Endothelial cell of umbilical vein (primary cell): ENCODE measurements around the gene USP17L12. TPM values are rescaled to one million over a fixed set of nuclear protein-coding genes. Genes with fewer than 3 reads are reported as not detected.
"Not testable (repeated sequence)": the region's sequence is repeated elsewhere in the genome, so short reads cannot be mapped to it uniquely, and the experiment has no call there.

Source experiments
- BruUV-seq: library from RNA; stranded (reverse); fragments of 400-500 nt; replicated peaks from 2 replicates; lab custom pipeline; 2021; lab: Mats Ljungman, UMichigan
- CTCF ChIA-PET: fragments of 300-600, 350-600 bp; sonication (Branson Sonifier 250); formaldehyde crosslinking; loops from one replicate; lab custom pipeline; 2021; ENCODE audit warnings: antibody characterized with exemption, inconsistent platforms; lab: Charles Lee
- POLR2A ChIA-PET: fragments of 300-600, 350-600 bp; sonication (Branson Sonifier 250); formaldehyde crosslinking; loops from one replicate; lab custom pipeline; 2021; ENCODE audit warnings: antibody characterized with exemption, inconsistent platforms; lab: Charles Lee
- DNase-seq: peaks from one replicate; pipeline ENCODE4 v3.0.0-alpha.2; 2011; ENCODE audit warnings: low read depth, low spot score
- FAIRE-seq: peaks from 2 replicates; lab custom pipeline; 2011; peaks lifted over from hg19 to GRCh38; lab: Jason Lieb, UNC
- H2AFZ ChIP-seq: 2 replicates; pipeline ENCODE4 v1.6.0; 2012; ENCODE audit warnings: low read depth, low read length, control low read depth, inconsistent platforms
- H3K27ac ChIP-seq: 2 replicates; pipeline ENCODE4 v1.5.1; 2011; ENCODE audit warnings: low read depth, mild to moderate bottlenecking, control low read depth, low read length, moderate library complexity; ENCODE audit not compliant: insufficient read depth
- H3K27me3 ChIP-seq, 2 experiments: 2 replicates each; pipeline versions ENCODE4 v1.6.0 to v1.6.1; 2011; ENCODE audit warnings: low read length in 2 of 2, mixed read lengths in 1 of 2; ENCODE audit not compliant: control insufficient read depth in 2 of 2, insufficient read depth in 2 of 2
- H3K36me3 ChIP-seq, 2 experiments: 2 replicates in 1 of 2; 3 replicates in 1 of 2; pipeline ENCODE4 v1.5.1; 2011; ENCODE audit warnings: low read length in 2 of 2, mild to moderate bottlenecking in 1 of 2, moderate library complexity in 1 of 2; ENCODE audit not compliant: control insufficient read depth in 2 of 2, insufficient read depth in 2 of 2; ENCODE audit errors: extremely low read depth in 1 of 2
- H3K4me1 ChIP-seq: 3 replicates; pipeline ENCODE4 v1.5.1; 2011; ENCODE audit warnings: mild to moderate bottlenecking, low read length; ENCODE audit not compliant: control insufficient read depth, insufficient read depth; ENCODE audit errors: extremely low read depth
- H3K4me2 ChIP-seq: 2 replicates; pipeline ENCODE4 v1.6.1; 2011; ENCODE audit warnings: low read length, control low read depth, mixed read lengths; ENCODE audit not compliant: insufficient read depth
- H3K4me3 ChIP-seq, 3 experiments: fragments of 200-600 bp in 1 of 3; sonication (generic), shearing (Covaris generic) in 1 of 3; replicated peaks in 1 of 3; 2 replicates each; pipeline ENCODE4 v1.5.1; 2011 to 2016; ENCODE audit warnings: control low read depth in 3 of 3, low read length in 3 of 3, mild to moderate bottlenecking in 2 of 3, inconsistent platforms in 1 of 3, low read depth in 1 of 3, moderate library complexity in 1 of 3; ENCODE audit not compliant: insufficient read depth in 1 of 3
- H3K79me2 ChIP-seq: 2 replicates; pipeline ENCODE4 v1.6.0; 2012; ENCODE audit warnings: low read length, inconsistent platforms; ENCODE audit not compliant: control insufficient read depth, insufficient read depth
- H3K9ac ChIP-seq: replicated peaks from 2 replicates; pipeline ENCODE3; 2011; ENCODE audit warnings: low read length, control low read depth; ENCODE audit not compliant: insufficient read depth; ENCODE audit errors: extremely low read depth
- H3K9me1 ChIP-seq: replicated peaks from 3 replicates; pipeline ENCODE4 v1.6.0; 2011; ENCODE audit warnings: mild to moderate bottlenecking, low read length; ENCODE audit not compliant: control insufficient read depth, insufficient read depth; ENCODE audit errors: extremely low read depth
- H3K9me3 ChIP-seq: replicated peaks from 2 replicates; pipeline ENCODE4 v1.5.1; 2012; ENCODE audit warnings: low read length, inconsistent platforms; ENCODE audit not compliant: control insufficient read depth, insufficient read depth
- H4K20me1 ChIP-seq: replicated peaks from 2 replicates; pipeline ENCODE3; 2011; ENCODE audit warnings: mild to moderate bottlenecking, low read length; ENCODE audit not compliant: control insufficient read depth, insufficient read depth; ENCODE audit errors: extremely low read depth
- dilution Hi-C: fragments of 300-500 bp; cut with MboI; formaldehyde crosslinking; loops from one replicate; pipeline ENCODE4 v1.15.0; 2019; ENCODE audit warnings: low sequenced_read_pairs; ENCODE audit not compliant: extremely low pct_ligation_motif_present
- intact Hi-C: fragments of 100-400 bp; cut with micrococcal nuclease; formaldehyde crosslinking; loops from one replicate; pipeline ENCODE4 v1.10.0; 2022
- polyA plus RNA-seq, 4 experiments: library from polyadenylated mRNA; depleted of rRNA in 3 of 4; stranded (reverse) in 3 of 4; unstranded in 1 of 4; fragments of >200 nt; gene quantifications; 2 replicates each; pipeline versions ENCODE4 v1.2.1 to v1.2.3, GENCODE V29; 2011 to 2012; ENCODE audit warnings: missing spikeins in 1 of 4
- total RNA-seq: library from RNA; stranded (reverse); gene quantifications from 2 replicates; pipeline ENCODE4 v1.2.3, GENCODE V29; 2021

Gene USP17L12
- total and polyA plus RNA-seq, 2 donors (not counting 3 experiments of a cell fraction or from before 2014, with no cell fraction given): not detected

GRCh38 chr4:9215105-9215504, 4.8 kb upstream of the USP17L12 start, which contains the start of gene USP17L11:
USP17L11 (plus strand) TSS chr4:9215405; CDS start chr4:9215405, 0 bp downstream.
- intact Hi-C loops, POLR2A ChIA-PET, CTCF ChIA-PET, H3K4me1 ChIP-seq, BruUV-seq, DNase-seq, dilution Hi-C loops, H3K27me3 ChIP-seq, H3K9ac ChIP-seq, H3K9me1 ChIP-seq, H3K9me3 ChIP-seq, H3K27ac ChIP-seq, H3K36me3 ChIP-seq, H2AFZ ChIP-seq, H3K4me2 ChIP-seq, FAIRE-seq, H3K4me3 ChIP-seq, H4K20me1 ChIP-seq, H3K79me2 ChIP-seq: not testable (repeated sequence)

GRCh38 chr4:9224596-9224995, 4.6 kb downstream of the USP17L12 start, which contains the start of gene USP17L13:
USP17L13 (plus strand) TSS chr4:9224896; CDS start chr4:9224896, 0 bp downstream.
- H3K4me2 ChIP-seq, H3K9me3 ChIP-seq, H3K9ac ChIP-seq, intact Hi-C loops, DNase-seq, H3K4me1 ChIP-seq, POLR2A ChIA-PET, FAIRE-seq, H3K9me1 ChIP-seq, BruUV-seq, CTCF ChIA-PET, dilution Hi-C loops, H3K4me3 ChIP-seq, H3K27me3 ChIP-seq, H3K36me3 ChIP-seq, H4K20me1 ChIP-seq, H3K79me2 ChIP-seq, H3K27ac ChIP-seq, H2AFZ ChIP-seq: not testable (repeated sequence)

- H3K27ac ChIP-seq, intact Hi-C loops, H3K79me2 ChIP-seq, H2AFZ ChIP-seq, POLR2A ChIA-PET, H3K9me3 ChIP-seq, BruUV-seq, dilution Hi-C loops, H3K9me1 ChIP-seq, FAIRE-seq, CTCF ChIA-PET, H3K4me3 ChIP-seq, H3K4me2 ChIP-seq, H3K36me3 ChIP-seq, H4K20me1 ChIP-seq, H3K4me1 ChIP-seq, H3K27me3 ChIP-seq, H3K9ac ChIP-seq, DNase-seq: not testable (repeated sequence)
Measured at GRCh38 chr4:9230249-9230648, 10.3 kb downstream of the USP17L12 start.

- H3K9ac ChIP-seq, POLR2A ChIA-PET, H3K4me3 ChIP-seq, CTCF ChIA-PET, H3K4me2 ChIP-seq, H3K36me3 ChIP-seq, H3K9me1 ChIP-seq, H3K9me3 ChIP-seq, FAIRE-seq, H3K4me1 ChIP-seq, H2AFZ ChIP-seq, H3K27me3 ChIP-seq, H4K20me1 ChIP-seq, H3K79me2 ChIP-seq, DNase-seq, H3K27ac ChIP-seq, intact Hi-C loops, dilution Hi-C loops, BruUV-seq: not testable (repeated sequence)
Measured at GRCh38 chr4:9234085-9234484, 14.1 kb downstream of the USP17L12 start, which contains the start of gene USP17L15. USP17L15 (plus strand) TSS chr4:9234385; CDS start chr4:9234385, 0 bp downstream.
